Peyer's patch (tissue), 4 donors: ENCODE results near the gene TBL3.

Experiments
- CTCF ChIP-seq, 6 experiments: fragments of 450-650 bp in 4 of 6; fragments of 200-600 bp in 2 of 6; sonication (generic) in 1 of 6; IDR thresholded peaks; one replicate each; pipeline ENCODE4 v1.5.1; 2017 to 2019; ENCODE audit warnings: antibody characterized with exemption in 6 of 6, mild to moderate bottlenecking in 3 of 6, moderate library complexity in 1 of 6
- POLR2A ChIP-seq, 2 donors: fragments of 450-650 bp; IDR thresholded peaks; one replicate each; pipeline ENCODE4 v1.5.1; 2017; ENCODE audit warnings: antibody characterized with exemption in 2 of 2, mild to moderate bottlenecking in 2 of 2, moderate library complexity in 2 of 2

GRCh38 chr16:1938910-1939309 lies 32.9 kb upstream of the TBL3 start:
- no peak for TF ChIP-seq CTCF (IDR thresholded peaks at IDR 0.05)
- TF ChIP-seq POLR2A (IDR thresholded peaks at IDR 0.05): no peak
